ENCODE data around the gene TMEM271. TPM values are rescaled to one million over a fixed set of nuclear protein-coding genes. Genes with fewer than 3 reads are reported as not detected.

Gene TMEM271
- total RNA-seq, 4 donors from 2014 or later = not detected

GRCh38 chr4:610411-611261 is 34.5 kb upstream of the TMEM271 start:
- Histone ChIP-seq H3K4me3 (no peak overlapping the region), H3K27me3 (peaks cover 27% of the 10 kb centered on the region), H3K27ac (no peak overlapping the region), H3K4me1 (no peaks in the 10 kb centered on the region), H3K36me3 (no peaks in the 10 kb centered on the region), H3K9me3 (no peaks in the 10 kb centered on the region)
- intact Hi-C loops (cut with DNase I; ENCODE audit: low total_unique reads) = no loop called here
- TF ChIP-seq EP300 (IDR thresholded peaks at IDR 0.05; ENCODE audit: low read depth) (no peak), POLR2AphosphoS5 (IDR thresholded peaks at IDR 0.05) (no peak), POLR2A (IDR thresholded peaks at IDR 0.05) (no peak), CTCF (IDR thresholded peaks at IDR 0.05) (no peak)
- in situ Hi-C loops (cut with MboI; ENCODE audit: low pct_ligation_motif_present in 1 of 4, low pct_unique_long_range_greater_than_20kb in 1 of 4, low sequenced_read_pairs in 3 of 4) = no loop called here
- 20 to 51% methylated on average over 1 to 10 of the region's 10 CpGs for WGBS, 2 donors (ENCODE audit: low coverage in 1 of 2)
- DNase-seq = peak; percentile 14

DNA sequence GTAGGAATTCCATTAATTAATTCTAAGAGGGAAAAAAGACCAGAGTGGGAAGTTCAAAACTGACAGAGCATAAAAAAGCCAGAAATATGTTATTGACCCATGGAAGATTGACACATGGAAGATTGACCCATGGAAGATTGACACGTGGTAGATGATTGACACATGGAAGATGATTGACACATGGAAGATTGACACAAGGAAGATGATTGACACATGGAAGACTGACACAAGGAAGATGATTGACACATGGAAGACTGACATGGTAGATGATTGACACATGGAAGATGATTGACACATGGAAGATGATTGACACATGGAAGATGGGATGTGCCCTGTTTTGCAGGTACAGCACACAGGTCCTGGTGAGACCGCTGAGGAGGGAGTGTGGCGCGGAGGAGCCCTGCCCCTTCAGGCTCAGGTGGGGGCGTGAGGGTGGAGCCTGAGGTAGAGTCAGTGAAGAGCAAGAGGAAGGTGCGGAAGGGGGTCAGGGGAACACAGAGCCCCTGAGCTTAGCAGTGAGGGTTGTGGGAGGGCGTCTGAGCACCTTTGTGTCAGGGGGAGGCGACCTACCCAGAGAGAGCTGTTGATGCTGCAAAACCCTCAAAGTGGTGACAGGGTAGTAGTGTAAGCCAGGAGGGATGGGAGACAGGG is 33.4 kb upstream of the TMEM271 start:
- in situ Hi-C loops (cut with MboI; ENCODE audit: low pct_ligation_motif_present in 1 of 4, low pct_unique_long_range_greater_than_20kb in 1 of 4, low sequenced_read_pairs in 3 of 4) = no loop called here
- Histone ChIP-seq H3K36me3 (no peaks in the 10 kb centered on the region), H3K27me3 (peaks cover 27% of the 10 kb centered on the region), H3K4me1 (no peaks in the 10 kb centered on the region), H3K4me3 (no peak overlapping the region), H3K27ac (no peak overlapping the region), H3K9me3 (no peaks in the 10 kb centered on the region)
- no peak for DNase-seq
- WGBS, 2 donors (ENCODE audit: low coverage in 1 of 2) = 44 to 78% methylated on average over 3 to 8 of the region's 8 CpGs
- intact Hi-C loops (cut with DNase I; ENCODE audit: low total_unique reads) = no loop called here
- TF ChIP-seq POLR2AphosphoS5 (IDR thresholded peaks at IDR 0.05) = no peak
- no peak for TF ChIP-seq CTCF (IDR thresholded peaks at IDR 0.05)
- no peak for TF ChIP-seq POLR2A (IDR thresholded peaks at IDR 0.05)

GRCh38 chr4:608236-608635 is 32.1 kb upstream of the TMEM271 start:
- WGBS, 2 donors (ENCODE audit: low coverage in 1 of 2) = 48 to 58% methylated on average over 2 to 7 of the region's 7 CpGs
- no peak overlapping the region for H3K27ac ChIP-seq
- H3K4me3 ChIP-seq = no peak overlapping the region
- H3K36me3 ChIP-seq = no peaks in the 10 kb centered on the region
- H3K9me3 ChIP-seq = no peaks in the 10 kb centered on the region
- no peaks in the 10 kb centered on the region for H3K4me1 ChIP-seq
- in situ Hi-C loops (cut with MboI; ENCODE audit: low pct_ligation_motif_present in 1 of 4, low pct_unique_long_range_greater_than_20kb in 1 of 4, low sequenced_read_pairs in 3 of 4) (no loop called here), intact Hi-C loops (cut with DNase I; ENCODE audit: low total_unique reads) (no loop called here)
- H3K27me3 ChIP-seq = peaks cover 27% of the 10 kb centered on the region
- no peak for TF ChIP-seq EP300 (IDR thresholded peaks at IDR 0.05; ENCODE audit: low read depth)
- TF ChIP-seq POLR2A (IDR thresholded peaks at IDR 0.05) = no peak
- TF ChIP-seq CTCF (IDR thresholded peaks at IDR 0.05) = no peak
- TF ChIP-seq POLR2AphosphoS5 (IDR thresholded peaks at IDR 0.05) = no peak
- DNase-seq = no peak

DNA sequence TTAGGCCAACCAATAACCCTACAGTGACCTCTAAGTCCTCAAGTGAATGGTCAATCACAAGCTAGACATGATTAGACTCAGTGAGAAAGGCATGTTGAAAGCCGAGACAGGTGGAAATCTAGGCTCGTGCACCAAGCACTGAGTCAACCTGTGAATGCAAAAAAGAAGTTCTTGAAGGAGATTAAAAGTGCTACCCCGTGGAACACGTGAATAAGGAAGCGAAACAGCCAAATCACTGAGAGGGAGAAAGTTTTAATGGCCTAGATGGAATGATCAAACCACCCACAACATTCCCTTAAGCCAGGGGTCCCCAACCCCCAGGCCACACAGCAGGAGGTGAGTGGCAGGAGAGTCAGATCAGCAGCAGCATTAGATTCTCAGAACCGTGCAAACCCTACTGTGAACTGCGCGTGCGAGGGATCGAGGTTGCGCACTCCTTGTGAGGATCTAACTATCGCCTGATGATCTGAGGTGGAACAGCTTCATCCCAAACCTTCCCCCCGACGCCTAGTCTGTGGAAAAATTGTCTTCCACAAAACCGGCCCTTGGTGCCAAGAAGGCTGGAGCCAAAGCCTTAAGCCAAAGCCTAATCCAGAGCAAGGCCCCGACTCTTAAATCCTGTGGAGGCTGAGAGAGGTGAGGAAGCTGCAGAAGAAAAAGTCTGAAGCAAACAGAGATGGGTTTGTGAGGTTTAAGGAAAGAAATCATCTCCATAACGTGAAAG is 29.8 kb upstream of the TMEM271 start:
- 74 to 86% methylated on average over 12 to 17 of the region's 17 CpGs for WGBS, 2 donors (ENCODE audit: low coverage in 1 of 2)
- intact Hi-C loops (cut with DNase I; ENCODE audit: low total_unique reads) = no loop called here
- no peaks in the 10 kb centered on the region for H3K4me1 ChIP-seq
- TF ChIP-seq POLR2AphosphoS5 (IDR thresholded peaks at IDR 0.05) = no peak
- no peak for TF ChIP-seq POLR2A (IDR thresholded peaks at IDR 0.05)
- no peak for TF ChIP-seq CTCF (IDR thresholded peaks at IDR 0.05)
- no peak for TF ChIP-seq EP300 (IDR thresholded peaks at IDR 0.05; ENCODE audit: low read depth)
- peaks cover 29% of the 10 kb centered on the region for H3K27me3 ChIP-seq
- H3K36me3 ChIP-seq = no peaks in the 10 kb centered on the region
- no peak for DNase-seq
- no peak overlapping the region for H3K4me3 ChIP-seq
- H3K27ac ChIP-seq = no peak overlapping the region
- no peaks in the 10 kb centered on the region for H3K9me3 ChIP-seq
- in situ Hi-C loops (cut with MboI; ENCODE audit: low pct_ligation_motif_present in 1 of 4, low pct_unique_long_range_greater_than_20kb in 1 of 4, low sequenced_read_pairs in 3 of 4) = no loop called here

All from transverse colon (tissue), 4 donors.